Fibroblast of the aortic adventitia (primary cell): Measurements from ENCODE around the gene ADGRB3. TPM values are rescaled to one million over a fixed set of nuclear protein-coding genes. Genes with fewer than 3 reads are reported as not detected.

ENCODE experiments used
- DNase-seq: peaks from one replicate; pipeline ENCODE4 v3.0.0-alpha.2; 2010; ENCODE audit warnings: low read depth
- H3K4me3 ChIP-seq: 2 replicates; pipeline ENCODE4 v1.5.1; 2011; ENCODE audit warnings: low read depth, mild to moderate bottlenecking, control low read depth, low read length, moderate library complexity
- total RNA-seq: library from RNA; depleted of rRNA; stranded (reverse); fragments of >200 nt; gene quantifications from 2 replicates; pipeline ENCODE4 v1.2.3, GENCODE V29; 2012; ENCODE audit warnings: low replicate concordance
- TF ChIP-seq, protein P1 (sequence below): IDR thresholded peaks from 2 replicates; pipeline ENCODE4 v1.5.1; 2011; ENCODE audit warnings: mild to moderate bottlenecking, low read length, control low read depth, inconsistent platforms; ENCODE audit not compliant: insufficient read depth

ADGRB3 gene
- total RNA-seq, 1 donor, result 1.4 TPM

GRCh38 chr6:68653074-68653705, 18.1 kb downstream of the ADGRB3 start:
- TF ChIP-seq, protein P1, sequence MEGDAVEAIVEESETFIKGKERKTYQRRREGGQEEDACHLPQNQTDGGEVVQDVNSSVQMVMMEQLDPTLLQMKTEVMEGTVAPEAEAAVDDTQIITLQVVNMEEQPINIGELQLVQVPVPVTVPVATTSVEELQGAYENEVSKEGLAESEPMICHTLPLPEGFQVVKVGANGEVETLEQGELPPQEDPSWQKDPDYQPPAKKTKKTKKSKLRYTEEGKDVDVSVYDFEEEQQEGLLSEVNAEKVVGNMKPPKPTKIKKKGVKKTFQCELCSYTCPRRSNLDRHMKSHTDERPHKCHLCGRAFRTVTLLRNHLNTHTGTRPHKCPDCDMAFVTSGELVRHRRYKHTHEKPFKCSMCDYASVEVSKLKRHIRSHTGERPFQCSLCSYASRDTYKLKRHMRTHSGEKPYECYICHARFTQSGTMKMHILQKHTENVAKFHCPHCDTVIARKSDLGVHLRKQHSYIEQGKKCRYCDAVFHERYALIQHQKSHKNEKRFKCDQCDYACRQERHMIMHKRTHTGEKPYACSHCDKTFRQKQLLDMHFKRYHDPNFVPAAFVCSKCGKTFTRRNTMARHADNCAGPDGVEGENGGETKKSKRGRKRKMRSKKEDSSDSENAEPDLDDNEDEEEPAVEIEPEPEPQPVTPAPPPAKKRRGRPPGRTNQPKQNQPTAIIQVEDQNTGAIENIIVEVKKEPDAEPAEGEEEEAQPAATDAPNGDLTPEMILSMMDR, result no peak
- DNase-seq, result no peak

GRCh38 chr6:68653706-68654089, 18.6 kb downstream of the ADGRB3 start:
- H3K4me3 ChIP-seq, result no peak overlapping the region
- TF ChIP-seq, protein P1, result no peak
- DNase-seq, result no peak

More at GRCh38 chr6:68653074-68653705, 18.1 kb downstream of the ADGRB3 start:
- no peak overlapping the region for H3K4me3 ChIP-seq

DNA sequence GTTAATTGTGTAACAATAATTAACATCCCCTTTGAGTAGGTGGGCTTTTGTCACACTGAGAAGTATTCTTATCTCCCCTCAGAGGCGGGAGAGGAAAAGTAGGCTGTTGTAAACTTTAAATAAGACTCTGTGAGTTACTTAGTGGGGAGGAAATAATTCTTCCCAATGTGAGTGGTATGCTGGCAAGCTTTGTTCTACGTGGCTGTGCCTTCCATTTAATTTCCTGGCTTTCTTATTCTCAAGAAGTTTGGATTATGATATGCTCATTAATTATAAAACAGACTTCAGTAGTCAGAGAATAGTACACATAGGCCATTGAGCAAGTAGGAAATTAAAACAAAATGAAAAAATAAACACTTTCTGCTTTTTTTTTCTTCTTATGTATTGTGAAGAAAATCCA, 19.1 kb downstream of the ADGRB3 start:
- H3K4me3 ChIP-seq, result no peak overlapping the region
- no peak for DNase-seq
- TF ChIP-seq, protein P1, result no peak

DNA sequence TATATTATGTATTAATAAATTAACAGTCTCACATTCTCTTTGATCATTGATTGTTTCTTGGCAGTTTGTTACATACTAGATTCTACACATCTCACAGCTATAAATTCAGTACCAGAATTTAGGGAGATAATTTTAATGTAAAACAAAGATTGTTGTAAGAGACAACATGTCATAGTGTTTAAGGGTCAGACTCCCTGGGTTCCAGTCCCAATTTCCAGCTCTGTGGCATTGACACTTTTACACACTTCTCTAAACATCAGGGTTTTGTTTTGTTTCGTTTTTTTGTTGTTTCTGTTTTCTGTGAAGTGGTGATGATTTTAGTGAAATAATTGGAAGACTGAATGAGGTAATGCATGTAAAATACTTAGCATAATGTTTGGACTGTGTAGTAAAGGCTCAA, 19.9 kb downstream of the ADGRB3 start:
- TF ChIP-seq, protein P1, result no peak
- H3K4me3 ChIP-seq, result no peak overlapping the region

GRCh38 chr6:68657374-68658139, 22.5 kb downstream of the ADGRB3 start:
- H3K4me3 ChIP-seq, result no peak overlapping the region
- TF ChIP-seq, protein P1, result no peak
- no peak for DNase-seq

More for the DNA sequence above, 19.9 kb downstream of the ADGRB3 start:
- no peak for DNase-seq

DNA sequence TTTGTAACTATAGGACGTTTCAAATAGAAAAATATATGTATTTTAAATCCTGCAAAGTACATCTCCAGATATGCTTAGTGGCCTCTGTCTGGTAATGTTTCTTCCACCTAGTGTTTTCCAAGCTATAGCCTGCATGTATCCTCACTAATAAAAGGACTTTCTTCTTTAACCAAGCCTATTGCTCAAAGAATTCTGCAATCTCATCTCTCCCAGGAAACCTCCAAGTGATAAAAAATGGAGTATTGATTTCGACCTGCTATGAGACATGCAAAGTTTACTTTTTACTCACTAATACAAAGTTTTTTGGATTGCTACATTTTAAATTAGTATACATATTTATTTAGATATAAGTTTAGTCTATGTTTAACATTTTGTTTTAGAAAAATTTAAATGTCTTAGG, 23.3 kb downstream of the ADGRB3 start:
- DNase-seq, result no peak
- no peak overlapping the region for H3K4me3 ChIP-seq
- TF ChIP-seq, protein P1, result no peak
